HEK293 (cell line): ENCODE measurements around the gene NFIL3.

Experiments used
- BCL11B ChIP-seq: fragments of 450-650 bp; formaldehyde crosslinking; IDR thresholded peaks from 2 replicates; pipeline ENCODE4 v1.5.1; 2016; ENCODE audit warnings: low read depth, missing biosample characterization, missing genetic modification characterization
- KLF16 ChIP-seq: fragments of 450-650 bp; formaldehyde crosslinking; IDR thresholded peaks from 2 replicates; pipeline ENCODE4 v1.5.1; 2017; ENCODE audit warnings: missing biosample characterization, missing genetic modification characterization
- KLF8 ChIP-seq: fragments of 450-650 bp; formaldehyde crosslinking; IDR thresholded peaks from 2 replicates; pipeline ENCODE4 v1.5.1; 2016; ENCODE audit warnings: missing biosample characterization, missing genetic modification characterization
- SCRT2 ChIP-seq: fragments of 450-650 bp; formaldehyde crosslinking; IDR thresholded peaks from 2 replicates; pipeline ENCODE4 v1.5.1; 2016; ENCODE audit warnings: missing biosample characterization, missing genetic modification characterization
- TCF7L2 ChIP-seq: IDR thresholded peaks from 2 replicates; pipeline ENCODE4 v1.6.1; 2011; ENCODE audit warnings: low read depth, mild to moderate bottlenecking, inconsistent platforms, low read length, moderate library complexity, borderline replicate concordance
- ZBTB8A ChIP-seq: fragments of 450-650 bp; formaldehyde crosslinking; IDR thresholded peaks from 2 replicates; pipeline ENCODE4 v1.5.1; 2016; ENCODE audit warnings: missing biosample characterization, missing genetic modification characterization
- ZFP37 ChIP-seq: fragments of 450-650 bp; formaldehyde crosslinking; IDR thresholded peaks from 2 replicates; pipeline ENCODE4 v1.5.1; 2016; ENCODE audit warnings: missing biosample characterization, missing genetic modification characterization
- ZNF175 ChIP-seq: fragments of 450-650 bp; formaldehyde crosslinking; IDR thresholded peaks from 2 replicates; pipeline ENCODE4 v1.5.1; 2016; ENCODE audit warnings: missing biosample characterization, missing genetic modification characterization
- ZNF19 ChIP-seq: fragments of 450-650 bp; formaldehyde crosslinking; IDR thresholded peaks from 2 replicates; pipeline ENCODE4; 2016; ENCODE audit warnings: missing biosample characterization, missing genetic modification characterization, low read depth
- ZNF394 ChIP-seq: fragments of 450-650 bp; formaldehyde crosslinking; IDR thresholded peaks from 2 replicates; pipeline ENCODE4 v1.5.1; 2016; ENCODE audit warnings: missing biosample characterization, missing genetic modification characterization, mild to moderate bottlenecking, moderate library complexity, borderline replicate concordance
- ZNF621 ChIP-seq: fragments of 450-650 bp; formaldehyde crosslinking; IDR thresholded peaks from 2 replicates; pipeline ENCODE4 v1.5.1; 2017; ENCODE audit warnings: missing biosample characterization, missing genetic modification characterization
- ZNF660 ChIP-seq: fragments of 450-650 bp; IDR thresholded peaks from 2 replicates; pipeline ENCODE4 v1.5.1; 2018; ENCODE audit warnings: missing biosample characterization, mild to moderate bottlenecking, missing genetic modification characterization
- ZNF76 ChIP-seq: fragments of 450-650 bp; formaldehyde crosslinking; IDR thresholded peaks from 2 replicates; pipeline ENCODE4; 2016; ENCODE audit warnings: low read depth, missing biosample characterization, missing genetic modification characterization, borderline replicate concordance
- ZNF830 ChIP-seq: fragments of 450-650 bp; IDR thresholded peaks from 2 replicates; pipeline ENCODE4 v1.5.0; 2018; ENCODE audit warnings: missing biosample characterization, missing genetic modification characterization, low read depth, mild to moderate bottlenecking, moderate library complexity
- TF ChIP-seq, protein P1 (sequence below): fragments of 450-650 bp; formaldehyde crosslinking; IDR thresholded peaks from 2 replicates; pipeline ENCODE4 v1.5.1; 2016; ENCODE audit warnings: missing biosample characterization, missing genetic modification characterization
- TF ChIP-seq, protein P2 (sequence below): fragments of 450-650 bp; formaldehyde crosslinking; IDR thresholded peaks from 2 replicates; pipeline ENCODE4 v1.5.1; 2016; ENCODE audit warnings: missing biosample characterization, missing genetic modification characterization
- TF ChIP-seq, protein P3 (sequence below): fragments of 450-650 bp; formaldehyde crosslinking; IDR thresholded peaks from 2 replicates; pipeline ENCODE4 v1.5.1; 2017; ENCODE audit warnings: missing biosample characterization, missing genetic modification characterization
- TF ChIP-seq, protein P4 (sequence below): fragments of 450-650 bp; formaldehyde crosslinking; conservative IDR thresholded peaks from 2 replicates; pipeline ENCODE4 v1.5.1; 2016; ENCODE audit warnings: low read depth, missing biosample characterization, missing genetic modification characterization
- TF ChIP-seq, protein P5 (sequence below): fragments of 450-650 bp; formaldehyde crosslinking; IDR thresholded peaks from 2 replicates; pipeline ENCODE4 v1.5.1; 2016; ENCODE audit warnings: missing biosample characterization, missing genetic modification characterization, low read depth
- TF ChIP-seq, protein P6 (sequence below): fragments of 450-650 bp; formaldehyde crosslinking; IDR thresholded peaks from 2 replicates; pipeline ENCODE4 v1.5.1; 2016; ENCODE audit warnings: missing biosample characterization, missing genetic modification characterization
- TF ChIP-seq, protein P7 (sequence below): fragments of 450-650 bp; formaldehyde crosslinking; IDR thresholded peaks from 2 replicates; pipeline ENCODE4 v1.5.1; 2016; ENCODE audit warnings: missing biosample characterization, missing genetic modification characterization
- TF ChIP-seq, protein P8 (sequence below): fragments of 450-650 bp; formaldehyde crosslinking; IDR thresholded peaks from 2 replicates; pipeline ENCODE4 v1.5.1; 2017; ENCODE audit warnings: missing biosample characterization, missing genetic modification characterization

Gene NFIL3

DNA sequence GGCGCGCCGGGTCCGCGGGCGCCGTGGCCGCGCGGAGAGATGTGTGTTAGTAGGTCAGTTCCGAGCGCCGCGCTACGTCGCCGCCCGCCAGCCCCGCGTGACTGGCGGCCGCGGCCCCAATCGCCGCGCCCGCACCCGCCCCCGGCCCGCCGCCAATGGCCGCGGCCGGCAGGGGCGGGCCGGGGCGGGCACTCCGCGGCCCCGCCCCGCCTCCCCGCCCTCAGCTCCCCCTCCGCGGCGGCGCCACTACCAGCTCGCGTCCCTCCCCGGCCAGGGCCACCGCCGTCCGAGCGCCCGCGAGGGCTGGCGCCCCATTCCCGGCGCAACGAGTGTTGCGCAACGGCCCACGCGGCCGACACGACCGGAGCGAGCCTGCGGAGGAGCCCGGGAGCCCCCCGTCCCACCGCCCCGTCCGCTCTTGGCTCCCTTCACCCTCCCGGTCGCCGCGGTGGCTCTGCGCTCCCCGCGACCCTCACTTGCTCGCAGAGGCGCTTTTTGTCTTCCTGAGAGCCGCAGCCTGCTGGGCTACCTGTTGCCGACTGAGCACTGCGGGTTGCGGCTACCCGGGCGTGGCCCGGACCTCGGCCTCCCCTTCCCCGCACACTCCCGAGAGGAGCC, at the start of gene NFIL3 (continued):
- TF ChIP-seq, protein P1, sequence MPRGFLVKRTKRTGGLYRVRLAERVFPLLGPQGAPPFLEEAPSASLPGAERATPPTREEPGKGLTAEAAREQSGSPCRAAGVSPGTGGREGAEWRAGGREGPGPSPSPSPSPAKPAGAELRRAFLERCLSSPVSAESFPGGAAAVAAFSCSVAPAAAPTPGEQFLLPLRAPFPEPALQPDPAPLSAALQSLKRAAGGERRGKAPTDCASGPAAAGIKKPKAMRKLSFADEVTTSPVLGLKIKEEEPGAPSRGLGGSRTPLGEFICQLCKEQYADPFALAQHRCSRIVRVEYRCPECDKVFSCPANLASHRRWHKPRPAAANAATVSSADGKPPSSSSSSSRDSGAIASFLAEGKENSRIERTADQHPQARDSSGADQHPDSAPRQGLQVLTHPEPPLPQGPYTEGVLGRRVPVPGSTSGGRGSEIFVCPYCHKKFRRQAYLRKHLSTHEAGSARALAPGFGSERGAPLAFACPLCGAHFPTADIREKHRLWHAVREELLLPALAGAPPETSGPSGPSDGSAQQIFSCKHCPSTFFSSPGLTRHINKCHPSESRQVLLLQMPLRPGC, result no peak
- TF ChIP-seq ZNF175 (tag by site-specific recombination) (no peak), SCRT2 (tag by site-specific recombination) (peak; percentile 98), ZNF621 (tag by site-specific recombination) (no peak), KLF16 (tag by site-specific recombination) (no peak), ZNF830 (tag by site-specific recombination) (no peak), ZNF394 (no peak), ZNF660 (tag by site-specific recombination) (no peak; the same call in 1 of the 2 replicates), ZBTB8A (tag by site-specific recombination) (peak; percentile 96), BCL11B (tag by site-specific recombination) (no peak), ZFP37 (tag by site-specific recombination) (no peak), ZNF76 (tag by site-specific recombination) (0 out of 2 replicates have a peak, but pooled peaks have one; percentile 13), ZNF19 (tag by site-specific recombination) (no peak), TCF7L2 (no peak), KLF8 (tag by site-specific recombination) (no peak; the same call in 1 of the 2 replicates)
- TF ChIP-seq, protein P2, sequence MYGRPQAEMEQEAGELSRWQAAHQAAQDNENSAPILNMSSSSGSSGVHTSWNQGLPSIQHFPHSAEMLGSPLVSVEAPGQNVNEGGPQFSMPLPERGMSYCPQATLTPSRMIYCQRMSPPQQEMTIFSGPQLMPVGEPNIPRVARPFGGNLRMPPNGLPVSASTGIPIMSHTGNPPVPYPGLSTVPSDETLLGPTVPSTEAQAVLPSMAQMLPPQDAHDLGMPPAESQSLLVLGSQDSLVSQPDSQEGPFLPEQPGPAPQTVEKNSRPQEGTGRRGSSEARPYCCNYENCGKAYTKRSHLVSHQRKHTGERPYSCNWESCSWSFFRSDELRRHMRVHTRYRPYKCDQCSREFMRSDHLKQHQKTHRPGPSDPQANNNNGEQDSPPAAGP (tag by site-specific recombination), result 0 out of 2 replicates have a peak, but pooled peaks have one; percentile 19
- TF ChIP-seq, protein P3, sequence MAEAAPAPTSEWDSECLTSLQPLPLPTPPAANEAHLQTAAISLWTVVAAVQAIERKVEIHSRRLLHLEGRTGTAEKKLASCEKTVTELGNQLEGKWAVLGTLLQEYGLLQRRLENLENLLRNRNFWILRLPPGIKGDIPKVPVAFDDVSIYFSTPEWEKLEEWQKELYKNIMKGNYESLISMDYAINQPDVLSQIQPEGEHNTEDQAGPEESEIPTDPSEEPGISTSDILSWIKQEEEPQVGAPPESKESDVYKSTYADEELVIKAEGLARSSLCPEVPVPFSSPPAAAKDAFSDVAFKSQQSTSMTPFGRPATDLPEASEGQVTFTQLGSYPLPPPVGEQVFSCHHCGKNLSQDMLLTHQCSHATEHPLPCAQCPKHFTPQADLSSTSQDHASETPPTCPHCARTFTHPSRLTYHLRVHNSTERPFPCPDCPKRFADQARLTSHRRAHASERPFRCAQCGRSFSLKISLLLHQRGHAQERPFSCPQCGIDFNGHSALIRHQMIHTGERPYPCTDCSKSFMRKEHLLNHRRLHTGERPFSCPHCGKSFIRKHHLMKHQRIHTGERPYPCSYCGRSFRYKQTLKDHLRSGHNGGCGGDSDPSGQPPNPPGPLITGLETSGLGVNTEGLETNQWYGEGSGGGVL (tag by site-specific recombination), result no peak
- TF ChIP-seq, protein P4, sequence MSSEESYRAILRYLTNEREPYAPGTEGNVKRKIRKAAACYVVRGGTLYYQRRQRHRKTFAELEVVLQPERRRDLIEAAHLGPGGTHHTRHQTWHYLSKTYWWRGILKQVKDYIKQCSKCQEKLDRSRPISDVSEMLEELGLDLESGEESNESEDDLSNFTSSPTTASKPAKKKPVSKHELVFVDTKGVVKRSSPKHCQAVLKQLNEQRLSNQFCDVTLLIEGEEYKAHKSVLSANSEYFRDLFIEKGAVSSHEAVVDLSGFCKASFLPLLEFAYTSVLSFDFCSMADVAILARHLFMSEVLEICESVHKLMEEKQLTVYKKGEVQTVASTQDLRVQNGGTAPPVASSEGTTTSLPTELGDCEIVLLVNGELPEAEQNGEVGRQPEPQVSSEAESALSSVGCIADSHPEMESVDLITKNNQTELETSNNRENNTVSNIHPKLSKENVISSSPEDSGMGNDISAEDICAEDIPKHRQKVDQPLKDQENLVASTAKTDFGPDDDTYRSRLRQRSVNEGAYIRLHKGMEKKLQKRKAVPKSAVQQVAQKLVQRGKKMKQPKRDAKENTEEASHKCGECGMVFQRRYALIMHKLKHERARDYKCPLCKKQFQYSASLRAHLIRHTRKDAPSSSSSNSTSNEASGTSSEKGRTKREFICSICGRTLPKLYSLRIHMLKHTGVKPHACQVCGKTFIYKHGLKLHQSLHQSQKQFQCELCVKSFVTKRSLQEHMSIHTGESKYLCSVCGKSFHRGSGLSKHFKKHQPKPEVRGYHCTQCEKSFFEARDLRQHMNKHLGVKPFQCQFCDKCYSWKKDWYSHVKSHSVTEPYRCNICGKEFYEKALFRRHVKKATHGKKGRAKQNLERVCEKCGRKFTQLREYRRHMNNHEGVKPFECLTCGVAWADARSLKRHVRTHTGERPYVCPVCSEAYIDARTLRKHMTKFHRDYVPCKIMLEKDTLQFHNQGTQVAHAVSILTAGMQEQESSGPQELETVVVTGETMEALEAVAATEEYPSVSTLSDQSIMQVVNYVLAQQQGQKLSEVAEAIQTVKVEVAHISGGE (tag by site-specific recombination), result no peak
- TF ChIP-seq, protein P5, sequence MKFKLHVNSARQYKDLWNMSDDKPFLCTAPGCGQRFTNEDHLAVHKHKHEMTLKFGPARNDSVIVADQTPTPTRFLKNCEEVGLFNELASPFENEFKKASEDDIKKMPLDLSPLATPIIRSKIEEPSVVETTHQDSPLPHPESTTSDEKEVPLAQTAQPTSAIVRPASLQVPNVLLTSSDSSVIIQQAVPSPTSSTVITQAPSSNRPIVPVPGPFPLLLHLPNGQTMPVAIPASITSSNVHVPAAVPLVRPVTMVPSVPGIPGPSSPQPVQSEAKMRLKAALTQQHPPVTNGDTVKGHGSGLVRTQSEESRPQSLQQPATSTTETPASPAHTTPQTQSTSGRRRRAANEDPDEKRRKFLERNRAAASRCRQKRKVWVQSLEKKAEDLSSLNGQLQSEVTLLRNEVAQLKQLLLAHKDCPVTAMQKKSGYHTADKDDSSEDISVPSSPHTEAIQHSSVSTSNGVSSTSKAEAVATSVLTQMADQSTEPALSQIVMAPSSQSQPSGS (tag by site-specific recombination), result no peak
- TF ChIP-seq, protein P6, sequence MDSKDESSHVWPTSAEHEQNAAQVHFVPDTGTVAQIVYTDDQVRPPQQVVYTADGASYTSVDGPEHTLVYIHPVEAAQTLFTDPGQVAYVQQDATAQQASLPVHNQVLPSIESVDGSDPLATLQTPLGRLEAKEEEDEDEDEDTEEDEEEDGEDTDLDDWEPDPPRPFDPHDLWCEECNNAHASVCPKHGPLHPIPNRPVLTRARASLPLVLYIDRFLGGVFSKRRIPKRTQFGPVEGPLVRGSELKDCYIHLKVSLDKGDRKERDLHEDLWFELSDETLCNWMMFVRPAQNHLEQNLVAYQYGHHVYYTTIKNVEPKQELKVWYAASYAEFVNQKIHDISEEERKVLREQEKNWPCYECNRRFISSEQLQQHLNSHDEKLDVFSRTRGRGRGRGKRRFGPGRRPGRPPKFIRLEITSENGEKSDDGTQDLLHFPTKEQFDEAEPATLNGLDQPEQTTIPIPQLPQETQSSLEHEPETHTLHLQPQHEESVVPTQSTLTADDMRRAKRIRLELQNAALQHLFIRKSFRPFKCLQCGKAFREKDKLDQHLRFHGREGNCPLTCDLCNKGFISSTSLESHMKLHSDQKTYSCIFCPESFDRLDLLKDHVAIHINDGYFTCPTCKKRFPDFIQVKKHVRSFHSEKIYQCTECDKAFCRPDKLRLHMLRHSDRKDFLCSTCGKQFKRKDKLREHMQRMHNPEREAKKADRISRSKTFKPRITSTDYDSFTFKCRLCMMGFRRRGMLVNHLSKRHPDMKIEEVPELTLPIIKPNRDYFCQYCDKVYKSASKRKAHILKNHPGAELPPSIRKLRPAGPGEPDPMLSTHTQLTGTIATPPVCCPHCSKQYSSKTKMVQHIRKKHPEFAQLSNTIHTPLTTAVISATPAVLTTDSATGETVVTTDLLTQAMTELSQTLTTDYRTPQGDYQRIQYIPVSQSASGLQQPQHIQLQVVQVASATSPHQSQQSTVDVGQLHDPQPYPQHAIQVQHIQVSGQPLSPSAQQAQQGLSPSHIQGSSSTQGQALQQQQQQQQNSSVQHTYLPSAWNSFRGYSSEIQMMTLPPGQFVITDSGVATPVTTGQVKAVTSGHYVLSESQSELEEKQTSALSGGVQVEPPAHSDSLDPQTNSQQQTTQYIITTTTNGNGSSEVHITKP (tag by site-specific recombination), result no peak
- TF ChIP-seq, protein P7, sequence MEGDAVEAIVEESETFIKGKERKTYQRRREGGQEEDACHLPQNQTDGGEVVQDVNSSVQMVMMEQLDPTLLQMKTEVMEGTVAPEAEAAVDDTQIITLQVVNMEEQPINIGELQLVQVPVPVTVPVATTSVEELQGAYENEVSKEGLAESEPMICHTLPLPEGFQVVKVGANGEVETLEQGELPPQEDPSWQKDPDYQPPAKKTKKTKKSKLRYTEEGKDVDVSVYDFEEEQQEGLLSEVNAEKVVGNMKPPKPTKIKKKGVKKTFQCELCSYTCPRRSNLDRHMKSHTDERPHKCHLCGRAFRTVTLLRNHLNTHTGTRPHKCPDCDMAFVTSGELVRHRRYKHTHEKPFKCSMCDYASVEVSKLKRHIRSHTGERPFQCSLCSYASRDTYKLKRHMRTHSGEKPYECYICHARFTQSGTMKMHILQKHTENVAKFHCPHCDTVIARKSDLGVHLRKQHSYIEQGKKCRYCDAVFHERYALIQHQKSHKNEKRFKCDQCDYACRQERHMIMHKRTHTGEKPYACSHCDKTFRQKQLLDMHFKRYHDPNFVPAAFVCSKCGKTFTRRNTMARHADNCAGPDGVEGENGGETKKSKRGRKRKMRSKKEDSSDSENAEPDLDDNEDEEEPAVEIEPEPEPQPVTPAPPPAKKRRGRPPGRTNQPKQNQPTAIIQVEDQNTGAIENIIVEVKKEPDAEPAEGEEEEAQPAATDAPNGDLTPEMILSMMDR, result no peak
- TF ChIP-seq, protein P8, sequence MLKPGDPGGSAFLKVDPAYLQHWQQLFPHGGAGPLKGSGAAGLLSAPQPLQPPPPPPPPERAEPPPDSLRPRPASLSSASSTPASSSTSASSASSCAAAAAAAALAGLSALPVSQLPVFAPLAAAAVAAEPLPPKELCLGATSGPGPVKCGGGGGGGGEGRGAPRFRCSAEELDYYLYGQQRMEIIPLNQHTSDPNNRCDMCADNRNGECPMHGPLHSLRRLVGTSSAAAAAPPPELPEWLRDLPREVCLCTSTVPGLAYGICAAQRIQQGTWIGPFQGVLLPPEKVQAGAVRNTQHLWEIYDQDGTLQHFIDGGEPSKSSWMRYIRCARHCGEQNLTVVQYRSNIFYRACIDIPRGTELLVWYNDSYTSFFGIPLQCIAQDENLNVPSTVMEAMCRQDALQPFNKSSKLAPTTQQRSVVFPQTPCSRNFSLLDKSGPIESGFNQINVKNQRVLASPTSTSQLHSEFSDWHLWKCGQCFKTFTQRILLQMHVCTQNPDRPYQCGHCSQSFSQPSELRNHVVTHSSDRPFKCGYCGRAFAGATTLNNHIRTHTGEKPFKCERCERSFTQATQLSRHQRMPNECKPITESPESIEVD (tag by site-specific recombination), result no peak
